AG08395 (cell line): Measurements from ENCODE around the gene PCDHA7.
"Not testable (repeated sequence)": the region's sequence is repeated elsewhere in the genome, so short reads cannot be mapped to it uniquely, and the experiment has no call there.

Source experiments
- DNase-seq: peaks from one replicate; pipeline ENCODE4 v3.0.0; 2012; ENCODE audit warnings: mixed read lengths, low spot score

PCDHA7 gene

DNA sequence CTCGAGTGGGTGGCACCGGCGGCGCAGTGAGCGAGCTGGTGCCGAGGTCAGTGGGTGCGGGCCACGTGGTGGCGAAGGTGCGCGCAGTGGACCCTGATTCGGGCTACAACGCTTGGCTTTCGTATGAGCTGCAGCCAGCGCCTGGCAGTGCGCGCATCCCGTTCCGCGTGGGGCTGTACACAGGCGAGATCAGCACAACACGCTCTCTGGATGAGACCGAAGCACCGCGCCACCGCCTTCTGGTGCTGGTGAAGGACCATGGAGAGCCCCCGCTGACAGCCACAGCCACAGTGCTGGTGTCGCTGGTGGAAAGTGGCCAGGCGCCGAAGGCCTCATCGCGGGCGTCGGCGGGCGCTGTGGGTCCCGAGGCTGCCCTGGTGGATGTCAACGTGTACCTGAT, 10.6 kb upstream of the PCDHA7 start:
- DNase-seq, result no peak

DNA sequence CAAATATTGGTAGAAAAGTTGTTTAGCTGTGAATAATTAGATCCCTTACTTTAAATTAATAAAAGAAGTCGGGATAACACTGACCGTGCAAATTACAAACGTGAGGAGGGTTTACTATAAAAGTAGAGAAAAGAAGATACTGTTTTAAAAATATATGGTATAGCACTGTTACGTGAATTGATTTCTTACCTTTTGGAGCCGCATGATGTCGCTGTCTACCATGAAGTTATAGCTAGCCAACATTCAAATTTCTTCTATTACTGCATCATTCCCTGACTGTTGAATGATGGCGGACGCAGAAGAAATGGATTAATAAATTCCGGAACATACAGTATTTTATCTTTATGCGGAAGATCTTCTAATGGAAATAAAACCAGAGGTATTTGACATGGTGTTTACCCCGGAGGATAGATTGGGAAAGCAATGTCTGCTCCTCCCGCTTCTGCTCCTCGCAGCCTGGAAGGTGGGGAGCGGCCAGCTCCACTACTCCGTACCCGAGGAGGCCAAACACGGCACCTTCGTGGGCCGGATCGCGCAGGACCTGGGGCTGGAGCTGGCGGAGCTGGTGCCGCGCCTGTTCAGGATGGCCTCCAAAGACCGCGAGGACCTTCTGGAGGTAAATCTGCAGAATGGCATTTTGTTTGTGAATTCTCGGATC, 6.2 kb upstream of the PCDHA7 start, which contains the start of gene PCDHA6:
TSS of gene PCDHA6 (plus strand) at position 257 of the 658 bp plus-strand sequence. CDS start at position 389, 132 bp downstream.
- DNase-seq, result no peak

DNA sequence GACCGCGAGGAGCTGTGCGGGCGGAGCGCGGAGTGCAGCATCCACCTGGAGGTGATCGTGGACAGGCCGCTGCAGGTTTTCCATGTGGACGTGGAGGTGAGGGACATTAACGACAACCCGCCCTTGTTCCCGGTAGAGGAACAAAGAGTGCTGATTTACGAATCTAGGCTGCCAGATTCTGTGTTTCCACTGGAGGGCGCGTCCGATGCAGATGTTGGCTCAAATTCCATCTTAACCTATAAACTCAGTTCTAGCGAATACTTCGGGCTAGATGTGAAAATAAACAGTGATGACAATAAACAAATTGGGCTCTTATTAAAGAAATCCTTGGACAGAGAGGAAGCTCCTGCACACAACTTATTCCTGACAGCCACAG, 5.7 kb upstream of the PCDHA7 start:
- no peak for DNase-seq

DNA sequence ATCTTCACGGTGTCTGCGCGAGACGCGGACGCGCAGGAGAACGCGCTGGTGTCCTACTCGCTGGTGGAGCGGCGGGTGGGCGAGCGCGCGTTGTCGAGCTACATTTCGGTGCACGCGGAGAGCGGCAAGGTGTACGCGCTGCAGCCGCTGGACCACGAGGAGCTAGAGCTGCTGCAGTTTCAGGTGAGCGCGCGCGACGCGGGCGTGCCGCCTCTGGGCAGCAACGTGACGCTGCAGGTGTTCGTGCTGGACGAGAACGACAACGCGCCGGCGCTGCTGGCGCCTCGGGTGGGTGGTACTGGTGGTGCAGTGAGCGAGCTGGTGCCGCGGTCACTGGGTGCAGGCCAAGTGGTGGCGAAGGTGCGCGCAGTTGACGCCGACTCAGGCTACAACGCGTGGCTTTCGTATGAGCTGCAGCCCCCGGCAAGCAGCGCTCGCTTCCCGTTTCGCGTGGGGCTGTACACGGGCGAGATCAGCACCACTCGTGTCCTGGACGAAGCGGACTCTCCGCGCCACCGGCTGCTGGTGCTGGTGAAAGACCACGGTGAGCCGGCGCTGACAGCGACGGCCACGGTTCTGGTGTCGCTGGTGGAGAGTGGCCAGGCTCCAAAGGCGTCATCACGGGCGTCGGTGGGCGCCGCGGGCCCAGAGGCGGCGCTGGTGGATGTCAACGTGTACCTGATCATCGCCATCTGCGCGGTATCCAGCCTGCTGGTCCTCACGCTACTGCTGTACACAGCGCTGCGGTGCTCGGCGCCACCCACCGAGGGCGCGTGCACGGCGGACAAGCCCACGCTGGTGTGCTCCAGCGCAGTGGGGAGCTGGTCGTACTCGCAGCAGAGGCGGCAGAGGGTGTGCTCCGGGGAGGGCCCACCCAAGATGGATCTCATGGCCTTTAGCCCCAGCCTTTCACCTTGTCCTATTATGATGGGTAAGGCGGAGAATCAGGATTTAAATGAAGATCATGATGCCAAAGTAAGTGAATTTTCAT, 4.3 kb upstream of the PCDHA7 start:
- not testable (repeated sequence) for DNase-seq

DNA sequence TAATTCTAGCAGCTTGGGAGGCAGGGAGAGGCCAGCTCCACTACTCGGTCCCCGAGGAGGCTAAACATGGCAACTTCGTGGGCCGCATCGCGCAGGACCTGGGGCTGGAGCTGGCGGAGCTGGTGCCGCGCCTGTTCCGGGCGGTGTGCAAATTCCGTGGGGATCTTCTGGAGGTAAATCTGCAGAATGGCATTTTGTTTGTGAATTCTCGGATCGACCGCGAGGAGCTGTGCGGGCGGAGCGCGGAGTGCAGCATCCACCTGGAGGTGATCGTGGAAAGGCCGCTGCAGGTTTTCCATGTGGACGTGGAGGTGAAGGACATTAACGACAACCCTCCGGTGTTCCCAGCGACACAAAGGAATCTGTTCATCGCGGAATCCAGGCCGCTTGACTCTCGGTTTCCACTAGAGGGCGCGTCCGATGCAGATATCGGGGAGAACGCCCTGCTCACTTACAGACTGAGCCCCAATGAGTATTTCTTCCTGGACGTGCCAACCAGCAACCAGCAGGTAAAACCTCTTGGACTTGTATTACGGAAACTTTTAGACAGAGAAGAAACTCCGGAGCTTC, 455 bp downstream of the PCDHA7 start:
- not testable (repeated sequence) for DNase-seq

DNA sequence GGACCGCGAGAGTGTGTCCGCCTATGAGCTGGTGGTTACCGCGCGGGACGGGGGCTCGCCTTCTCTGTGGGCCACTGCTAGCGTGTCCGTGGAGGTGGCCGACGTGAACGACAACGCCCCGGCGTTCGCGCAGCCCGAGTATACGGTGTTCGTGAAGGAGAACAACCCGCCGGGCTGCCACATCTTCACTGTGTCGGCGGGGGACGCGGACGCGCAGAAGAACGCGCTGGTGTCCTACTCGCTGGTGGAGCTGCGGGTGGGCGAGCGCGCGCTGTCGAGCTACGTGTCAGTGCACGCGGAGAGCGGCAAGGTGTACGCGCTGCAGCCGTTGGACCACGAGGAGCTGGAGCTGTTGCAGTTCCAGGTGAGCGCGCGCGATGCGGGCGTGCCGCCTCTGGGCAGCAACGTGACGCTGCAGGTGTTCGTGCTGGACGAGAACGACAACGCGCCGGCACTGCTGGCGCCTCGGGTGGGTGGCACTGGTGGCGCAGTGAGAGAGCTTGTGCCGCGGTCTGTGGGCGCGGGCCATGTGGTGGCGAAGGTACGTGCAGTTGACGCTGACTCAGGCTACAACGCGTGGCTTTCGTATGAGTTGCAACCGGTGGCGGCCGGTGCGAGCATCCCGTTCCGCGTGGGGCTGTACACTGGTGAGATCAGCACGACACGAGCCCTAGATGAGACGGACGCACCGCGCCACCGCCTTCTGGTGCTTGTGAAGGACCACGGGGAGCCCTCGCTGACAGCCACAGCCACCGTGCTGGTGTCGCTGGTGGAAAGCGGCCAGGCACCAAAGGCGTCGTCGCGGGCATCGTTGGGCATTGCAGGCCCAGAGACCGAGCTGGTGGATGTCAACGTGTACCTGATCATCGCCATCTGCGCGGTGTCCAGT, 1.8 kb downstream of the PCDHA7 start:
- no peak for DNase-seq

DNA sequence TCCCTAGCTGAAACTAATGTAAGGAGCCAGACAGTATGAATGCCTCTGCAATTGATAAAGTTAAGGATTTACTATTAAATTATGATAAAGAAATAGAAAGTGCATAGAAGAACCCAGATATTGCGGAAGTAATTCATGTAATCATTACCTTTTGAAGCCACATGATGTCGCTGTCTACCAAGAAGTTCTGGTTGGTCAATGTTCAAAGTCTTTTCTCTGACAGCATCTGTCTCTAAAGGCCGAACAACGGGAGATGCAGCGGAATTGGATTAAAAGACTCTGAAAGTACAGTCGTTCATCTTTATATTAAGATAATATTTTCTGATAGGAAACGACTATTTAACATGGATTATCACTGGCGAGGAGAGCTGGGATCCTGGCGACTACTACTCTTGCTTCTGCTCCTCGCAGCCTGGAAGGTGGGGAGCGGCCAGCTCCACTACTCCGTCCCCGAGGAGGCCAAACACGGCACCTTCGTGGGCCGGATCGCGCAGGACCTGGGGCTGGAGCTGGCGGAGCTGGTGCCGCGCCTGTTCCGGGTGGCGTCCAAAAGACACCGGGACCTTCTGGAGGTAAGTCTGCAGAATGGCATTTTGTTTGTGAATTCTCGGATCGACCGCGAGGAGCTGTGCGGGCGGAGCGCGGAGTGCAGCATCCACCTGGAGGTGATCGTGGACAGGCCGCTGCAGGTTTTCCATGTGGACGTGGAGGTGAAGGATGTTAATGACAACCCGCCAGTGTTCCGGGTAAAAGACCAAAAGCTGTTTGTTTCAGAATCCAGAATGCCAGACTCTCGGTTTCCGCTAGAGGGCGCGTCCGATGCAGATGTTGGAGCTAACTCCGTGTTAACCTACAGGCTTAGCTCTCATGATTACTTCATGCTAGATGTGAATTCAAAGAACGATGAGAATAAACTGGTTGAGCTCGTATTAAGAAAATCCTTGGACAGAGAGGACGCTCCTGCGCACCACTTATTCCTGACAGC, 7.2 kb downstream of the PCDHA7 start, which contains the start of gene PCDHA8:
TSS of gene PCDHA8 (plus strand) at position 210 of the 985 bp plus-strand sequence. CDS start at position 345, 135 bp downstream.
- DNase-seq, result no peak

DNA sequence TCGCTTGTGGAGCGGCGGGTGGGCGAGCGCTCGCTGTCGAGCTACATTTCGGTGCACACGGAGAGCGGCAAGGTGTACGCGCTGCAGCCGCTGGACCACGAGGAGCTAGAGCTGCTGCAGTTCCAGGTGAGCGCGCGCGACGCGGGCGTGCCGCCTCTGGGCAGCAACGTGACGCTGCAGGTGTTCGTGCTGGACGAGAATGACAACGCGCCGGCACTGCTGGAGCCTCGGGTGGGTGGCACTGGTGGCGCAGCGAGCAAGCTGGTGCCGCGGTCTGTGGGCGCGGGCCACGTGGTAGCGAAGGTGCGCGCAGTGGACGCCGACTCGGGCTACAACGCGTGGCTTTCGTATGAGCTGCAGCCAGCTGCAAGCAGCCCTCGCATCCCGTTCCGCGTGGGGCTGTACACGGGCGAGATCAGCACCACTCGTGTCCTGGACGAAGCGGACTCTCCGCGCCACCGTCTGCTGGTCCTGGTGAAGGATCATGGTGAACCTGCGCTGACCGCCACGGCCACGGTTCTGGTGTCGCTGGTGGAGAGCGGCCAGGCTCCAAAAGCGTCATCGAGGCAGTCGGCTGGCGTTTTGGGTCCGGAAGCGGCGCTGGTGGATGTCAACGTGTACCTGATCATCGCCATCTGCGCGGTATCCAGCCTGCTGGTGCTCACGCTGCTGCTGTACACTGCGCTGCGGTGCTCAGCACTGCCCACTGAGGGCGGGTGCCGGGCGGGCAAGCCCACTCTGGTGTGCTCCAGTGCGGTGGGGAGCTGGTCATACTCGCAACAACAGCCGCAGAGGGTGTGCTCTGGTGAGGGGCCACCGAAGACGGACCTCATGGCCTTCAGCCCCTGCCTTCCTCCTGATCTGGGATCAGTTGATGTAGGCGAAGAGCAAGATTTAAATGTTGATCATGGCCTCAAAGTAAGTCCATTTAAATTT, 9.0 kb downstream of the PCDHA7 start:
- no peak for DNase-seq

DNA sequence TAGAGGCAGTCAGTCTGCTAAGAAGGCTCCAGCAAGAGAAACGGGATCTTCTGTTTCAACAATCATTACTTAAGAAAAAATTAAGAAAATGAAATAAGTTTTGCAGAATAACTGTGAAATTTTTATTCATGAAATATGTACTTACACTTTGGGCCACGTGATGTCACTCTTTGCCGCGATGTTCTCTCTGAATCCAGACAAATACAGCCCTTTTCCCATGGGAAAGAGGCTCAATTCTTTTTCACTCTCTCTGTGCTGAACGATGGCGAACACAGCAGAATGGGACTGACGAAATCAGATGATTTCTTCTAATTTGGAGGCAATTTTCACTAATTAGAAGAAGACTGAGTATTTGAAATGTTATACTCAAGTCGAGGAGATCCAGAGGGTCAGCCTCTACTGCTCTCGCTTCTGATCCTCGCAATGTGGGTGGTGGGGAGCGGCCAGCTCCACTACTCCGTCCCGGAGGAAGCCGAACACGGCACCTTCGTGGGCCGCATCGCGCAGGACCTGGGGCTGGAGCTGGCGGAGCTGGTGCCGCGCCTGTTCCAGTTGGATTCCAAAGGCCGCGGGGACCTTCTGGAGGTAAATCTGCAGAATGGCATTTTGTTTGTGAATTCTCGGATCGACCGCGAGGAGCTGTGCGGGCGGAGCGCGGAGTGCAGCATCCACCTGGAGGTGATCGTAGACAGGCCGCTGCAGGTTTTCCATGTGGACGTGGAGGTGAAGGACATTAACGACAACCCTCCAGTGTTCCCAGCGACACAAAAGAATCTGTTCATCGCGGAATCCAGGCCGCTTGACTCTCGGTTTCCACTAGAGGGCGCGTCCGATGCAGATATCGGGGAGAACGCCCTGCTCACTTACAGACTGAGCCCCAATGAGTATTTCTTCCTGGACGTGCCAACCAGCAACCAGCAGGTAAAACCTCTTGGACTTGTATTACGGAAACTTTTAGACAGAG, 14.4 kb downstream of the PCDHA7 start, which contains the start of gene PCDHA9:
TSS of gene PCDHA9 (plus strand) at position 244 of the 964 bp plus-strand sequence. CDS start at position 358, 114 bp downstream.
- not testable (repeated sequence) for DNase-seq

DNA sequence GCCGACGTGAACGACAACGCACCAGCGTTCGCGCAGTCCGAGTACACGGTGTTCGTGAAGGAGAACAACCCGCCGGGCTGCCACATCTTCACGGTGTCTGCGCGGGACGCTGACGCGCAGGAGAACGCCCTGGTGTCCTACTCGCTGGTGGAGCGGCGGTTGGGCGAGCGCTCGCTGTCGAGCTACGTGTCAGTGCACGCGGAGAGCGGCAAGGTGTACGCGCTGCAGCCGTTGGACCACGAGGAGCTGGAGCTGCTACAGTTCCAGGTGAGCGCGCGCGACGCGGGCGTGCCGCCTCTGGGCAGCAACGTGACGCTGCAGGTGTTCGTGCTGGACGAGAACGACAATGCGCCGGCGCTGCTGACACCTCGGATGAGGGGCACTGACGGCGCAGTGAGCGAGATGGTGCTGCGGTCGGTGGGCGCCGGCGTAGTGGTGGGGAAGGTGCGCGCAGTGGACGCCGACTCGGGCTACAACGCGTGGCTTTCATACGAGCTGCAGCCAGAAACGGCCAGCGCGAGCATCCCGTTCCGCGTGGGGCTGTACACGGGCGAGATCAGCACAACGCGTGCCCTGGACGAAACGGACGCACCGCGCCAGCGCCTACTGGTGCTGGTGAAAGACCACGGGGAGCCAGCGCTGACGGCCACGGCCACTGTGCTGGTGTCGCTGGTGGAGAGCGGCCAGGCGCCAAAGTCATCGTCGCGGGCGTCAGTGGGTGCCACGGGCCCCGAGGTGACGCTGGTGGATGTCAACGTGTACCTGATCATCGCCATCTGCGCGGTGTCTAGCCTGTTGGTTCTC, 16.0 kb downstream of the PCDHA7 start:
- not testable (repeated sequence) for DNase-seq

DNA sequence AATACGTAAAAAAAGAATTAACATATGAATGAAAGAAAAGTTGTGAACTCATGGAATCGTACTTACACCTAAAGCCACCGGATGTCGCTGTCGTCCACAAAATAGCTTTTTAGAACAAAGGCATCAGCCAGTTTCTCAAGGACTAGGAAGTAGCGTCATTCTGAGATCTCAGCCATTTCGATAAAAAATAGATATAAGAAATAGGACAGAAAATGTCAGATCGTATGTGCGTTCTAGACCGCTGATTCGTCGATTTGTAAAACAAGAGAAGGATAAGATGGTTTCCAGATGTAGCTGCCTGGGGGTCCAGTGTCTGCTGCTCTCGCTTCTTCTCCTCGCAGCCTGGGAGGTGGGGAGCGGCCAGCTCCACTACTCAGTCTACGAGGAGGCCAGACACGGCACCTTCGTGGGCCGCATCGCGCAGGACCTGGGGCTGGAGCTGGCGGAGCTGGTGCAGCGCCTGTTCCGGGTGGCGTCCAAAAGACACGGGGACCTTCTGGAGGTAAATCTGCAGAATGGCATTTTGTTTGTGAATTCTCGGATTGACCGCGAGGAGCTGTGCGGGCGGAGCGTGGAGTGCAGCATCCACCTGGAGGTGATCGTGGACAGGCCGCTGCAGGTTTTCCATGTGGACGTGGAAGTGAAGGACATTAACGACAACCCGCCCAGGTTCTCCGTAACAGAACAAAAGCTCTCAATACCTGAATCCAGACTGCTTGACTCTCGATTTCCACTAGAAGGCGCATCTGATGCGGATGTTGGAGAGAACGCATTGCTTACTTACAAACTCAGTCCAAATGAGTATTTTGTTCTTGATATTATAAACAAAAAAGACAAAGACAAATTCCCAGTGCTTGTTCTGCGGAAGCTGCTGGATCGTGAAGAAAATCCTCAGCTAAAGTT, 22.0 kb downstream of the PCDHA7 start, which contains the start of gene PCDHA10:
TSS of gene PCDHA10 (plus strand) at position 126 of the 903 bp plus-strand sequence. CDS start at position 278, 152 bp downstream.
- no peak for DNase-seq

DNA sequence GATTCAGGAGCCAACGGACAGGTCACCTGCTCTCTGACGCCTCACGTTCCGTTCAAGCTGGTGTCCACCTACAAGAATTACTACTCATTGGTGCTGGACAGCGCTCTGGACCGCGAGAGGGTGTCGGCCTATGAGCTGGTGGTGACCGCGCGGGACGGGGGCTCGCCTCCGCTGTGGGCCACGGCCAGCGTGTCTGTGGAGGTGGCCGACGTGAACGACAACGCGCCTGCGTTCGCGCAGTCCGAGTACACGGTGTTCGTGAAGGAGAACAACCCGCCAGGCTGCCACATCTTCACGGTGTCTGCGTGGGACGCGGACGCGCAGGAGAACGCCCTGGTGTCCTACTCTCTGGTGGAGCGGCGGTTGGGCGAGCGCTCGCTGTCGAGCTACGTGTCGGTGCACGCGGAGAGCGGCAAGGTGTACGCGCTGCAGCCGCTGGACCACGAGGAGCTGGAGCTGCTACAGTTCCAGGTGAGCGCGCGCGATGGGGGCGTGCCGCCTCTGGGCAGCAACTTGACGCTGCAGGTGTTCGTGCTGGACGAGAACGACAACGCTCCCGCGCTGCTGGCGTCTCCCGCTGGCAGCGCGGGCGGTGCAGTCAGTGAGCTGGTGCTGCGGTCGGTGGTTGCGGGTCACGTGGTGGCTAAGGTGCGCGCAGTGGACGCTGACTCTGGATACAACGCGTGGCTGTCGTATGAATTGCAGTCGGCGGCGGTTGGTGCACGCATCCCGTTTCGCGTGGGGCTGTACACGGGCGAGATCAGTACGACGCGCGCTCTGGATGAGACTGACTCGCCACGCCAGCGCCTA, 23.3 kb downstream of the PCDHA7 start:
- DNase-seq, result no peak

DNA sequence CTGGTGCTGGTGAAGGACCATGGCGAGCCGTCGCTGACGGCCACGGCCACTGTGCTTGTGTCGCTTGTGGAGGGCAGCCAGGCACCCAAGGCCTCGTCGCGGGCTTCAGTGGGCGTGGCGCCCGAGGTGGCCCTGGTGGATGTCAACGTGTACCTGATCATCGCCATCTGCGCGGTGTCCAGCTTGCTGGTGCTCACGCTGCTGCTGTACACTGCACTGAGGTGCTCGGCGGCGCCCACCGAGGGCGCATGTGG, 23.8 kb downstream of the PCDHA7 start:
- DNase-seq, result no peak

DNA sequence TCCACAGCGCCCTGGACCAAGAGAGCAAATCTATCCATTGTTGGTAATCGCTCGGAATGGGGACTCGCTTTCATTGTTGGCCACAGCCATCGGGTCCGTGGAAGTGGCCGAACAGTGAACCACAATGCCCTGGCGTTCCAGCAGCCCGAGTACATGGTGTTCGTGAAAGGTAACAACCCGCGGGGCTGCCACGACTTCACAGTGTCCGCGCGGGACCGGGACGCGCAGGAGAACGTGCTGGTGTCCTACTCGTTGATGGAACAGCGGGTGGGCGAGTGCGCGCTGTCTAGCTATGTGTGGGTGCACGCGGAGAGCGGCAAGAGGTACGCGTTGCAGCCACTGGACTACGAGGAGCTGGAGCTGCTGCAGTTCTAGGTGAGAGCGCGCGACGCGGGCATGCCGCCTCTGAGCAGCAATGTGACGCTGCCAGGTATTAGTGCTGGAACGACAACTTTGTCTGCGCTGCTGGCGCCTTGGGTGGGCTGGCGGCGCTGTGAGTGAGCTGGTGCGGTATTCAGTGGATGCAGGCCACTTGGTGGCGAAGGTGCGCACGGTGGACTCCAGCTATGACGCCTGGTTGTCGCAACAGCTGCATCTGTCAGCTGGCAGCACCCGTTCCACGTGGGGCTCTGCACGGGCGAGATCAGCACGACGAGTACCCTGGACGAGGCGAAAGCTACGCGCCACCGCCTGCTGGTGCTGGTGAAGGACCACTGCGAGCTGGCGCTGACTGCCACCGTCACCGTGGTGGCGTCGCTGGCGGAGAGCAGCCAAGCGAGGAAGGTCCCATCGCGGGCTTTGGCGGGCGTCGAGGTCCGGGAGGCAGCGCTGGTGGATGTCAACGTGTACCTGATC, 28.6 kb downstream of the PCDHA7 start:
- no peak for DNase-seq
